Mesothelial cell of epicardium (in vitro differentiated cells): ENCODE results near the gene POLA2. TPM values are rescaled to one million over a fixed set of nuclear protein-coding genes. Genes with fewer than 3 reads are reported as not detected.
A peak's percentile ranks its signal among the peaks of the same experiment; 100 is the strongest.

ENCODE experiments used
- DNase-seq, 2 experiments: peaks; one replicate each; pipeline ENCODE4 v3.0.0; 2021; ENCODE audit warnings: low spot score in 2 of 2; ENCODE audit not compliant: unreplicated experiment in 2 of 2
- H3K27ac Mint-ChIP-seq: 2 replicates; pipeline ENCODE4 v1.8.0; 2021; ENCODE audit warnings: mixed read lengths
- H3K27me3 Mint-ChIP-seq: 2 replicates; pipeline ENCODE4 v1.8.0; 2021; ENCODE audit warnings: low read depth, mixed read lengths
- H3K36me3 Mint-ChIP-seq: 2 replicates; pipeline ENCODE4 v1.8.0; 2021; ENCODE audit warnings: mixed read lengths
- H3K4me1 Mint-ChIP-seq: 2 replicates; pipeline ENCODE4 v1.8.0; 2021; ENCODE audit warnings: mixed read lengths
- H3K4me3 Mint-ChIP-seq: 2 replicates; pipeline ENCODE4 v1.8.0; 2021; ENCODE audit warnings: mild to moderate bottlenecking, moderate library complexity, mixed read lengths
- H3K9me3 Mint-ChIP-seq: 2 replicates; pipeline ENCODE4 v1.8.0; 2021; ENCODE audit warnings: mixed read lengths
- CTCF ChIP-seq: fragments of 200-600 bp; sonication (generic); IDR thresholded peaks from one replicate; pipeline ENCODE4 v1.5.0; 2021; ENCODE audit warnings: antibody characterized with exemption; ENCODE audit not compliant: unreplicated experiment
- total RNA-seq: library from RNA; stranded (reverse); gene quantifications from 3 replicates; pipeline ENCODE4 v1.2.1, GENCODE V29; 2021

Gene POLA2
- total RNA-seq, 1 donor from 2014 or later, result 16.1 TPM

GRCh38 chr11:65314501-65315203, 52.9 kb downstream of the POLA2 start, which contains the start of gene CDC42EP2:
Gene CDC42EP2, plus strand, starts transcription at chr11:65314866. Its CDS starts 6,033 bp downstream, at chr11:65320899.
- Mint-ChIP-seq H3K36me3 (no peaks in the 10 kb centered on the region), H3K27me3 (peaks cover 16% of the 10 kb centered on the region), H3K27ac (peak within 1 kb of the TSS; percentile 64), H3K9me3 (no peaks in the 10 kb centered on the region), H3K4me1 (peaks cover 24% of the 10 kb centered on the region), H3K4me3 (peak within 1 kb of the TSS; percentile 73)
- TF ChIP-seq CTCF, result no peak
- peak; percentile 70 to 78 for DNase-seq

- H3K4me3 Mint-ChIP-seq, result peak overlapping the region; percentile 72
- no peaks in the 10 kb centered on the region for H3K36me3 Mint-ChIP-seq
- peaks cover 24% of the 10 kb centered on the region for H3K4me1 Mint-ChIP-seq
- peak; percentile 86 to 97 for DNase-seq
- peak overlapping the region; percentile 51 for H3K27ac Mint-ChIP-seq
- no peaks in the 10 kb centered on the region for H3K9me3 Mint-ChIP-seq
- peak; percentile 90 for TF ChIP-seq CTCF
- H3K27me3 Mint-ChIP-seq, result peaks cover 16% of the 10 kb centered on the region
These were observed 53.6 kb downstream of the POLA2 start for GRCh38 chr11:65315204-65315865.

GRCh38 chr11:65315866-65316226, 54.1 kb downstream of the POLA2 start:
- Mint-ChIP-seq H3K27me3 (peaks cover 16% of the 10 kb centered on the region), H3K27ac (peak overlapping the region; percentile 51), H3K4me1 (peaks cover 22% of the 10 kb centered on the region), H3K36me3 (no peaks in the 10 kb centered on the region), H3K4me3 (peak overlapping the region; percentile 72), H3K9me3 (no peaks in the 10 kb centered on the region)
- DNase-seq, result no peak
- TF ChIP-seq CTCF, result peak; percentile 31

- Mint-ChIP-seq H3K27ac (peak overlapping the region; percentile 40), H3K27me3 (peaks cover 16% of the 10 kb centered on the region), H3K36me3 (no peaks in the 10 kb centered on the region), H3K4me1 (peaks cover 20% of the 10 kb centered on the region), H3K9me3 (no peaks in the 10 kb centered on the region), H3K4me3 (peak overlapping the region; percentile 72)
- TF ChIP-seq CTCF, result no peak
- DNase-seq, result no peak
These were observed 54.7 kb downstream of the POLA2 start for GRCh38 chr11:65316227-65317024.

GRCh38 chr11:65317025-65317786, 55.4 kb downstream of the POLA2 start:
- Mint-ChIP-seq H3K27me3 (peaks cover 16% of the 10 kb centered on the region), H3K36me3 (no peaks in the 10 kb centered on the region), H3K27ac (no peak overlapping the region), H3K9me3 (no peaks in the 10 kb centered on the region), H3K4me3 (peak overlapping the region; percentile 72), H3K4me1 (peaks cover 20% of the 10 kb centered on the region)
- DNase-seq, result no peak
- TF ChIP-seq CTCF, result no peak
